ENCODE measurements around the gene NAA30.
"Not testable (repeated sequence)": the region's sequence is repeated elsewhere in the genome, so short reads cannot be mapped to it uniquely, and the experiment has no call there.

Gene NAA30

DNA sequence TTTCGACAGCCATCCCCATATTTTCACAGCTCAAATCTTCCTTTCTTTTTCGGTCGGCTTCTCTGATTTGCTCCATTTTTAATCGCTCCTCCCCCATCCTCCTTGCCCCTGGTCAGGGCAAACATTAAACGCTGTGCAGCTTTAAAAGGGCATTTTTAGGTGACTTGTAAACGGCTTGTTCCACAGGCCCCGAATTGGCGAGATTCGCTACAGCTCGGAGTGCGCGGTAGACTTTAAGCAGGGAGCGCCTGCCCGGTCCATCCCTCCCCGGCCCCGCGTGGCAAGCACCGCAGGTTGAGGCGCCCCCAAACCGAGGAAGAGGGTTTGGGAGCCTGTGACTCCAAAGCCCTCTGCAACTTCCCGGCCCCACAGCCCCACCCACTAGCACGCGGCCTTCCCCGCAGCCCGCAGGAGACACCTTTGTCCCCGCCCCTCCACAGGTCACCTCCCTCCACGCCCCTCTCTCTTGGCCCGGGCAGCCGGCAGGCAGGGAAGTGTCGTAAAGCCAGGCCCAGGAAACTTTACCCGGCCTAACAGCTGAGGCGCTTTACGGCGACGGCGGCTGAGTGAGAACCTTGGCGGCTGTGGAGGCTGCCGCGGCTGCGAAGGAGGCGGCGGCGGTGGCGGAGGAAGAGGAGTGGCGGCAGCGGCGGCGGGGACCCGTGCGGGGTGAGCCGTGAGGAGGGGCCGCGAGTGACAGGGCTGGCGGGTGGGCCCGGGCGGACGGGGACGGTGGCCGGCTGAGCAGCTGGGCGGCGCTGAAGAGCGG lies at the start of gene NAA30:
Gene NAA30 (plus strand): TSS at position 550 of the 769 bp plus-strand sequence. CDS start 372 bp downstream, outside the sequence.
- peak; percentile 82 to 87 for DNase-seq (ENCODE audit: low read depth in 2 of 2)

DNA sequence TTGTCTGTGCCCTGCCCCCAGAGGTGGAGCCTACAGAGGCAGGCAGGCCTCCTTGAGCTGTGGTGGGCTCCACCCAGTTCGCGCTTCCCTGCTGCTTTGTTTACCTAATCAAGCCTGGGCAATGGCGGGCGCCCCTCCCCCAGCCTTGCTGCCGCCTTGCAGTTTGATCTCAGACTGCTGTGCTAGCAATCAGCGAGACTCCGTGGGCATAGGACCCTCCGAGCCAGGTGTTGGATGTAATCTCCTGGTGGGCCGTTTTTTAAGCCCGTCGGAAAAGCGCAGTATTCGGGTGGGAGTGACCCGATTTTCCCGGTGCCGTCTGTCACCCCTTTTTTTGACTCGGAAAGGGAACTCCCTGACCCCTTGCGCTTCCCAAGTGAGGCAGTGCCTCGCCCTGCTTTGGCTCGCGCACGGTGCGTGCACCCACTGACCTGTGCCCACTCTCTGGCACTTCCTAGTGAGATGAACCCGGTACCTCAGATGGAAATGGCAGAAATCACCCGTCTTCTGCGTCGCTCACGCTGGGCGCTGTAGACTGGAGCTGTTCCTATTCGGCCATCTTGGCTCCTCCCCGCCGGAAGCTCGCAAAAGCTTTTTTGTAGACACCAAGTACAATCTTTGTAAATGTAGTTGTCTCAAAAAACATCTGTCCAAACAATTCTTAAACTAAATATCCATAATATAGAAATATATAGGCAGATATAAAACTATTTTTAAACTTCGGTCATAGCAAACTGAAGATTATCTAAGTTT lies 46.7 kb upstream of the NAA30 start:
- DNase-seq (ENCODE audit: low read depth in 2 of 2) = not testable (repeated sequence)

DNA sequence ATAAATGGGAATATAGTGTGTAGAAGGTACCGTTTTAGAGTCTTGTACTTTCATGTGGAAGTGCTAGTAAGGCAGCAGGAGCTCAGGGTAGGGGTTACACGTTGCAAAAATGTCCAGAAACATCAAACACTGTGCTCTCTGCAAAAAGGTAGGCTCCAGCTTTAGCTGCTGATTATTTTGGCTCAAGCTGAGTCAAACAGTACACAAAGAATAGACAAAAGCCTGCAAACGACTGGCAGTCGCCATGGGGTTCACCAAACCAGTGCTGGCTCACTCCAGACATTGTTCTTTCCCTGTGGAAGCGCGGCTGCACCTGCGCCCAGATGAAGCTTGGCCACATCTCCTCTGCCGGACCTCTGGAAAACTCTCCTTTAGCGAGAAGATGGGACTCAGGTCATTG lies 45.3 kb upstream of the NAA30 start:
- DNase-seq (ENCODE audit: low read depth in 2 of 2) = no peak

DNA sequence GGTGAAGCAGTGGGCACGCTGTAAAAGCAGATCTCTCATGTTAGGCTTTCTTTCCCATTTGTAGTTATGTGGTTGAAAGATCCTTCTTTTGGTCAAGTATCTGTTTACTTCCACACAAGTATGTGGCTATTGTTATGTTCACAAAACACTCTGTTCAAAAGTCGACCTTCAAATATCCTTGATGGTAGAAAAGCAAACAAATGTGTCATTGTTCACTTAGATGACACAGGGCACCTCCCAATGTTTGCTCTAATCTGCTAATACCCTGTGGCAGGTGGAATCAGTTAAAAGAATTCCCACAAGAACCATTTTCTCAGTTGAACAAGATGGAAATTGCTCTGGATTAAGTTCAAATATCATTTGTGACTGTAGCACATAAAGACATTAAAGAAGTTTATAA lies 43.6 kb upstream of the NAA30 start:
- no peak for DNase-seq (ENCODE audit: low read depth in 2 of 2)

DNA sequence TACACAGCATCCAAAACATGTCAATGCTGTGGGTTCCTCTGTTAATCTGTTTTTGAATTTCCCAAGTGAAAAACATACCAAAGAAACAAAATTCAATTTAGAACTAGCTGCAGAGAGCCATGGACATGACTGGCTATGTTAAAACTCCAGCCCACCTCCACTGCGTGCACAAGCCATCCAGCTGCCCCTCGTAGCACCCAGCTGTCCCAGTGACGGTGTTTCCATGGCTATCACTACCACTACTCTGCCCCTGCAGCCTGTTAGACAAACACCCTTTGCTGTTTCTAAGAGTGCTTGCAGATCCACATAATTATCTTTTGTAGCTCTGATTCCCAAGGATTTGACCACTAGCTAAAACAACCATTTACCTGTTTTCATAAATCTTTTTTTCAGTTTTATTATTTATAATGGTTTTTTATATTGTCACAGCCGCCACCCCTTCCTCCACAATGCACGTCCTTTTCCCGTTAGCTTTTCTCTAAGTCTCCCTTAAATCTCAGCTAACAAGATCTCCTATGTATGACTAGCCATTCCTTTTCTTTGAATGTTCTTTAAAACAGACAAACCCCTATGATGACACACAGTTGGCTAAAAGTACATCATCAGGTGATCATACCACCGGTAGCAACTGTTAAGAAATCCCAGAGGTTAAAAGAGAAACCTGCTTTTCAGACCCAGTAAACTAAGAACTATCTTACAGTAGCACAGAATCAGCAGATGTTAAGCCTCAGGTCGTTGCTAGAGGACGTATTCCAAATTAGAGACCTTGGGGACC lies 37.8 kb upstream of the NAA30 start:
- DNase-seq (ENCODE audit: low read depth in 2 of 2) = no peak

DNA sequence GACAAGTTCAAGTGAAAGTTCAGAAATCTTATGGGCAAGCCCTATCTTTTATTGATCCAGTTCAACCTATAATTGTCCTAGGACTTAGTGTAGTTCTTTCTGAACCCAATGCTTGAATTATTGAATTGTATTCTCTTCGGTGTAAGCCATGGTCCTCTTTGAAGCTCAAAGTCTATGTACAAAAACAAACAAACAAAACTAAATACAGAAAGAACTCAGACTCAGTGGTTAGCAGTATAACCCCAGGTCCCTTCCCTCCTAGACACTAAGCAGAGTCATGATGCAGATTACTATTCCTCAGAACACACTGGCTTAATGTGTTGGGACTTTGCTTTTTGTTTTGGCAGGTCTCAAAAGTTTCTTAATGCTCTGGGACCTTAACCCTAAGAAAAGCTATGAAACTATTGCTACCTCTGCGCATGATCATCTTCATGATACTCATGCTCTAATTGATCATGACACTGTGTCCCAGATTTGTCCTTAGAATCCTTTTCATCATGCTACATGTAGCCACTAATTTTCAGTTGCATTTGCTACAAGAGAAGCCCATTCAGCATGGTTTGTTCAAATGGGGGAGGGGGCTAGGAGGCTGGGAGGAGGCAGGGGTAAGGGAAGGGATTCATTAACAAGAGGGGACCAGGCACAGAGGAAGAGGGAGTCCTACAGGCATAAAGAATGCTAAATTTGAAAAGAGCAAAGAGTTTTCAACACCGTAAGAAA lies 35.1 kb upstream of the NAA30 start:
- DNase-seq (ENCODE audit: low read depth in 2 of 2) = no peak

DNA sequence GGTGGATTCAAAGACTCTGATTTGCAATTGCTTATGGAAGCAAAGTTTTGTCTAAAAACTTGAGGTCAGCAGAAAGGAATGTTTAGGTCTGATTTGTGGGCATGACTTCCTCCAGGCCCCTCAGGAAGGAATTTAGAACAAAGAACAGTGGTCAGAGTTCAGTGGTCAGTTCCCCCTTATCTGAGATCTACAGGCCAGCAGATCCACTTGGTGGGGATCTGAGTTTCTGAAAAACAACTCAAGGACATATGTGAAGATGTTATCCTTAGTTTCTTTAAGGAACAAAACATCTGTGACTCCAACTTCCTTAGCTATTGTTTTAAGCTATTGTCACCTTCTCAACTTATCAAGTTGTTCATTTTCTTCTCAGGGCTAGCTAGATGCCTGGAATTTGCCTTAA lies 28.0 kb upstream of the NAA30 start:
- DNase-seq (ENCODE audit: low read depth in 2 of 2) = no peak

DNA sequence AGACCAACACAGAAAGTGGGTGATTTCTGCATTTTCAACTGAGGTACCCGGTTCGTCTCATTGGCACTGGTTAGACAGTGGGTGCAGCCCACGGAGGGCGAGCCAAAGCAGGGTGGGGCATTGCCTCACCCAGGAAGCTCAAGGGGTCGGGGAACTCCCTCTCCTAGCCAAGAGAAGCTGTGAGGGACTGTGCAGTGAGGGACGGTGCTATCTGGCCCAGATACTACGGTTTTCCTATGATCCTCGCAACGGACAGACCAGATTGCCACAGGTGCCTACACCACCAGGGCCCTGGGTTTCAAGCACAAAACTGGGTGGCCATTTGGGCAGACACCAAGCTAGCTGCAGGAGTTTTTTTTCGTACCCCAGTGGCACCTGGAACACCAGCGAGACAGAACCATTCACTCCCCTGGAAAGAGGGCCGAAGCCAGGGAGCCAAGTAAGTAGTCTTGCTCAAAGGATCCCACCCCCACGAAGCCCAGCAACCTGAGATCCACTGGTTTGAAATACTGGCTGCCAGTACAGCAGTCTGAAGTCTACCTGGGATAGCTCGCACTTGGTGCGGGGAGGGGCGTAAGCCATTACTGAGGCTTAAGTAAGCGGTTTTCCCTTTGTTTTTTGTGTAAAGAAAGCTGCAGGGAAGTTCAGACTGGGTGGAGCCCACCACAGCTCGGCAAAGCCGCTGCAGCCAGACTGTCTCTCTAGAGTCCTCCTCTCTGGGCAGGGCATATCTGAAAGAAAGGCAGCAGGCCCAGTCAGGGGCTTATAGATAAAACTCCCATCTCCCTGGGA lies 25.5 kb upstream of the NAA30 start:
- no peak for DNase-seq (ENCODE audit: low read depth in 2 of 2)

DNA sequence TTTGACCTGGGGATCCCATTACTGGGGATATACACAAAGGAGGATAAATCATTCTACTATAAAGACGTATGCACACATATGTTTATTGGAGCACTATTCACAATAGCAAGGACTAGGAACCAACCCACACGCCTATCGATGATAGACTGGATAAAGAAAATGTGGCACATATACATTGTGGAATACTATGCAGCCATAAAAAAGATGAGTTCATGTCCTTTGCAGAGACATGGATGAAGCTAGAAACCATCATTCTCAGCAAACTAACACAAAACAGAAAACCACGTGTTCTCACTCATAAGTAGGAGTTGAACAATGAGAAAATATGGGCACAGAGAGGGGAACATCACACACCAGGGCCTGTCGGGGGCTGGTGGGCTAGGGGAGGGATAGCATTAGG lies 20.2 kb upstream of the NAA30 start:
- not testable (repeated sequence) for DNase-seq (ENCODE audit: low read depth in 2 of 2)

DNA sequence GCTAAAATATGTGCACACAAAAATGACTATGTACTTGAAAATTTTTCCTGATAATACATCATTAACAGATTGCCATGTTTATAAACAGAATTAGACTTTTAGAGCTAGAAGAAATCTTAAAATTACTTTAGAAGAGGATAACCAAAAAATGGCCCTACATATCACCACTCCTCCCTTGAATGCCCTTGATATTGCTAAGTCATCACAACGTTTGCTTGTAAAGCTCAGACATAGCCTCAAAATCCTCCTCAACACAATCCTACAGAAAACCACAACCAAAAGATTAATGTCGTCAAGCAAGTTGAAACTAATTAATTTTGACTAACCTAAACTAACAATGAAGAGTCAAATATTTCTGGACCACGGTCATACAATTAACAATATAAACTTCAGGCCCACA lies 19.4 kb upstream of the NAA30 start:
- DNase-seq (ENCODE audit: low read depth in 2 of 2) = no peak

DNA sequence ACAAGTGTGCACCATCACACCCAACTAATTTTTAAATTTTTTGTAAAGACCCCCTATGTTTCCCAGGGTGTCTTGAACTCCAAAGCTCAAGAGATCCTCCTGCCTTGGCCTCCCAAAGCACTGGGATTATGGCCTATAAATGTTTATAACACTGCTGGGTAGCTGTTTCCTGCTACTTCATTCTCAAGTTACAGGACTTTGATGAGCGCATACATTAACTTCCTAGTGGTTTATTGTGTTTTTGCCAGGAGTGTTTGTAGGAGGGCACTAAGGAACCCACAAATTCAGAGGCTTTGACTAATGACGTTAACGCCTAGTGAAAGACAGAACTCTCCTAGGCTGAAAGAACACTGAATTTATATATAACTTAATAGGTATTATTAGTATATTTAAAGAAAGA lies 15.2 kb upstream of the NAA30 start:
- DNase-seq (ENCODE audit: low read depth in 2 of 2) = no peak

DNA sequence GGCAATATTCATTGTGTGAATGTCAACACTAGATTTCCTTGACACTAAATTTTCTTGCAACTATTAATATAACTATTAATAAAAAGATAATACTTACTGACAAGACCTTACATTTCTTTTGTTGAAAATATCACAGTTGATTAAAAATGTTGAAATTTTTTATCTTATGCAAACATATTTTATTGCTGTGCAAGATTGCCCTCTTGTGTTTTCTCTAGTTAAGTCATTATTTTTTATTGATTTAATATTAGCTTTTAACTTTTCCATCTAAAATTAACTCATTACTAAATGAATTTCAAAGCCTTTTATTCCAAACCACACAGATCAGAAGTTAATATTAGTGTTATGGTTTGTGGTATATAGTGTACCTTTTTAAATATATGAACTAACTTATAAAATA lies 11.7 kb upstream of the NAA30 start:
- DNase-seq (ENCODE audit: low read depth in 2 of 2) = no peak

DNA sequence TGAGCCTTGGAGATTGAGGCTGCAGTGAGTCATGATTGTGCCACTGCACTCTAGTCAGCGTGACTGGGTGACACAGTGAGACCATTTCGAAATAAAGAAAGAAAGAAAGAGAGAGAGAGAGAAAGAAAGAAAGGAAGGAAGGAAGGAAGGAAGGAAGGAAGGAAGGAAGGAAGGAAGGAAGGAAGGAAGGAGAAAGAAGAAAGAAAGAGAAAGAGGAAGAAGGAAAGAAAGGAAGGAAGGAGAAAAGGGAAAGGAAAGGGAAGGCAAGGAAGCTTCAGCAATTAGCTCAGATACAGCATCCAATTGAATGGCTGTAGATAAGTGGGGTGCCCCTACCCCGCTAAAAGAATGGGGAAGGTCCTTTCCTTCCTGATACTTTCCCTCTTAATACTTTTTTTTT lies 9.5 kb upstream of the NAA30 start:
- no peak for DNase-seq (ENCODE audit: low read depth in 2 of 2)

DNA sequence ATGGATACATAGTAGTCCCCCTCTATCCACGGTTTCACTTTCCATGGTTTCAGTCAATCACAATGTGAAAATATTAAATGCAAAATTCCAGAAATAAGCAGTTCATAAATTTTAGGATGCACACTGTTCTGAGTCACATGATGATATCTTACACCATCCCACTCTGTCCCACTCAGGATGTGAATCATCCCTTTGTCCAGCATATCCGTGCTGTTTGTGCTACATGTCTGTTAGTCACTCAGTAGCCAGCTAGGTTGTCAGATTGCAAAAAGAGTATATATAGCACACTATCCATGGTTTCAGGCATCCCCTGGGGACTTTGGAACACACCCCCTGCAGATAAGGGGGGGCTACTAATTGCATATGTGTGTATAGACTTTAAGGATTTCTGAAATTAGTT lies 8.1 kb upstream of the NAA30 start:
- no peak for DNase-seq (ENCODE audit: low read depth in 2 of 2)

DNA sequence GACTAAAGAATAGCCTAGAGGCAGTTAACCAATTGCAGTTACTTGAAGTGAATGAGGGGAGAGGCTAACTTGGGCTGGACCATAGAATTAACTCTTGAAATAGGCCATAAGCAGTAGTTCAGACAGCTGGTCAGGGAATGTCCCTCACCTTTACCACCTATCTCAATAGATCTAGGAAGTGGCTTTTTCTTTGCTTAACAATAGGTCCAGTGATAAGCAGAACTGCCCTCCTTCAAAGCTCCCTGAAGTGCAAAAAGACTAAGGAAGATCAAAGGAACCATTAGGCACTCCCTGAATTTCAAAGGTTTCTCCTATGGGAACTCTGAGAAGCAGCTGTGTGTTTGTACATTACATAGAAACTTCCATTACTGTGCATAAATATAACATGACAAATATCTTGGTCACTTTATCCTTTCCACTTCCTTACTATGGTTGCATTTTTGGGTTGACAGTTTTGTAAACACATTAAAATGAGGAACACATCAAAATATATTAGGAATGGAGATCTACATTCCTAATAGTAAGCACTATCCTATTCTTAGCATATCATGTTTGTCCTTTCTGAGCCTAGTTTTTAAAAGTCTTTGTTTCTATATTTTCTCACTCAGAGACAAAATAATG lies 7.2 kb upstream of the NAA30 start:
- DNase-seq (ENCODE audit: low read depth in 2 of 2) = no peak

DNA sequence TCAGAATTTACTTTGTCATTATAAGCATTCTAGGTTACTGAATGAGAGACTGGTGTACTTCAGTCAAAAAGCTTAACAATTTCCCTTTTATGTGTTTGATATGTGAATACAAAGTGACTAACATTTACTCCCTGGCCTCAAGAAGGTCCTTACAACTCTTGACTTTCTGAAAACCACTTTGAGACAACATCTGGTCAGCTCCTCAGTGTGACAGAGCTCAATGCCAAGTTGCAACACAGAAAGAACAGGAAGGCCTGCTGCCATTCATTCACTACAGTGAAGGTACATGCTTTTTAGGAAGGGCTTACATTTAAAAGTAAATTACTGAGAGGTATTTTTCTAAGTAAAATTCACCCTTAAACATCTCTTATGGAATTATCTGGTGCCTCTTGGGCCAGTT lies 2.3 kb upstream of the NAA30 start:
- DNase-seq (ENCODE audit: low read depth in 2 of 2) = no peak

DNA sequence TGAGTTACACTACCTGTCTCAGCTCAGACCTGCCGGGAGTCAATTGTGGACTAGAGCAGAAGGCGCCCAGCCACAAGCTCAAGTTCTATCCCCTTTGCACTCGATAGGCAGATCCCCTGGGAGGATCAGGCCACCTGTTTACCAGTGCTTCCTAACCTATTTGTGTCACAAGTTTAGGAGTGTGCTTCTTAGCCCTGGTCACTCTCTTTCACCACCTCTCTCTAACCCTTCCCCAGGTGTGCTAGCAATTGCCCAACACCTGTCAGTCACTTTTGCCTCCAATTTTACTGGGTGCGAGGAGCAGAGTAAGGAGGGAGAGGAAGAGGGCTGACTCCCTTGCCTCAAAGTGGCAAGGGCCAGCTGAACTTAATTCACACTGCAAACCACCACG lies 745 bp upstream of the NAA30 start:
- DNase-seq (ENCODE audit: low read depth in 2 of 2) = no peak

DNA sequence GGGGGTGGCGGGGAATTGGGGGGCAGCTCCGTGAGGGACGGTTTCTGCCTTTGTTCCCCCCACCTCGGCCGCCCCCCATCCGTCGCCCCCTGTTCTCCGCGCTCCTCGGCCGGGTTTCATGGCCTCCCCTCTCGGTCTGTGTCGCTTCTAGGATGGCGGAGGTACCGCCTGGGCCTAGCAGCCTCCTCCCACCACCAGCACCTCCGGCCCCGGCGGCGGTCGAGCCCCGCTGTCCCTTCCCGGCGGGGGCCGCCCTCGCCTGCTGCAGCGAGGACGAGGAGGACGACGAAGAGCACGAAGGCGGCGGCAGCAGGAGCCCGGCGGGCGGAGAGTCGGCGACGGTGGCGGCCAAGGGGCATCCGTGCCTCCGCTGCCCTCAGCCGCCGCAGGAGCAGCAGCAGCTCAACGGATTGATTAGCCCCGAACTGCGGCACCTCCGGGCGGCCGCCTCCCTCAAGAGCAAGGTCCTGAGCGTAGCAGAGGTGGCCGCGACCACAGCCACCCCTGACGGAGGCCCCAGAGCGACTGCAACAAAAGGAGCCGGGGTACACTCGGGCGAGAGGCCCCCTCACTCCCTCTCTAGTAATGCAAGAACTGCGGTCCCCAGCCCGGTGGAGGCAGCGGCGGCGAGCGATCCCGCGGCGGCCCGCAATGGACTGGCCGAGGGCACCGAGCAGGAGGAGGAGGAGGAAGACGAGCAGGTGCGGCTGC lies 575 bp downstream of the NAA30 start:
- DNase-seq (ENCODE audit: low read depth in 2 of 2) = peak; percentile 10 to 35

DNA sequence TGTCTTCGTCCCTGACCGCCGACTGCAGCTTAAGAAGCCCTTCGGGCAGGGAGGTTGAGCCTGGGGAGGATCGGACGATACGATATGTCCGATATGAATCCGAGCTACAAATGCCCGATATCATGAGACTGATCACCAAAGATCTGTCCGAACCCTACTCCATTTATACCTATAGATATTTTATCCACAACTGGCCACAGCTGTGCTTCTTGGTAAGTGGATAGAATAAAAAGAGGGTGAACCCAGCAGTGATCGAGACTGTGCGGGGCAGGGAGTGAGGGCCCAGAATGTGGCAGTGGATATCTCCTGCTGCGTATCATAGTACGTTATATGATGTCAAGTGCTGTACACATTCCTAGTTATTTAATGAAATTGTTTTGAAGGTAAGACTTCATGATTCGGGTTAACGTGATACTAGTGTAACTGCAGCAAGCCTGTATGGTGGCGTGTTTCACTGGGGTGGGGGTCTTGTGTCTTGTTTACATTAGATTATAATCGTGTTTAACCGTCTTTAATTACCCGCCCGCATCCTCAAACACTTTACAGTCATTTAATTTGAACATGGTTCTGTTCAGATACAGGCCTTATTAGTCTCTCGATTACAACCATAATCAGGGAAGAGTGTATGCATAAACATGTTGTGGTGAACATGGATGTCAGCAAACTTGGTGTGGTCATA lies 1.3 kb downstream of the NAA30 start:
- DNase-seq (ENCODE audit: low read depth in 2 of 2) = no peak
